HUES48 (cell line): Measurements from ENCODE around the gene COQ4.

Source experiments
- H3K27ac ChIP-seq: one replicate; pipeline ENCODE4 v1.7.0; 2013; ENCODE audit warnings: low read depth, low read length, inconsistent platforms
- H3K27me3 ChIP-seq: 2 replicates; pipeline ENCODE4 v1.6.1; 2013; ENCODE audit warnings: mild to moderate bottlenecking, low read length; ENCODE audit not compliant: control insufficient read depth, insufficient read depth
- H3K36me3 ChIP-seq: 2 replicates; pipeline ENCODE4 v1.6.1; 2013; ENCODE audit warnings: low read length; ENCODE audit not compliant: control insufficient read depth, insufficient read depth
- H3K4me1 ChIP-seq: 2 replicates; pipeline ENCODE4 v1.6.1; 2013; ENCODE audit warnings: mild to moderate bottlenecking, low read length; ENCODE audit not compliant: control insufficient read depth, insufficient read depth
- H3K4me3 ChIP-seq: 2 replicates; pipeline ENCODE4 v1.5.1; 2013; ENCODE audit warnings: mild to moderate bottlenecking, low read depth, low read length
- H3K9ac ChIP-seq: 2 replicates; pipeline ENCODE4 v1.6.1; 2013; ENCODE audit warnings: mild to moderate bottlenecking, low read depth, low read length, moderate library complexity
- H3K9me3 ChIP-seq: 2 replicates; pipeline ENCODE4 v1.6.1; 2013; ENCODE audit warnings: low read length; ENCODE audit not compliant: control insufficient read depth, insufficient read depth

The COQ4 gene

DNA sequence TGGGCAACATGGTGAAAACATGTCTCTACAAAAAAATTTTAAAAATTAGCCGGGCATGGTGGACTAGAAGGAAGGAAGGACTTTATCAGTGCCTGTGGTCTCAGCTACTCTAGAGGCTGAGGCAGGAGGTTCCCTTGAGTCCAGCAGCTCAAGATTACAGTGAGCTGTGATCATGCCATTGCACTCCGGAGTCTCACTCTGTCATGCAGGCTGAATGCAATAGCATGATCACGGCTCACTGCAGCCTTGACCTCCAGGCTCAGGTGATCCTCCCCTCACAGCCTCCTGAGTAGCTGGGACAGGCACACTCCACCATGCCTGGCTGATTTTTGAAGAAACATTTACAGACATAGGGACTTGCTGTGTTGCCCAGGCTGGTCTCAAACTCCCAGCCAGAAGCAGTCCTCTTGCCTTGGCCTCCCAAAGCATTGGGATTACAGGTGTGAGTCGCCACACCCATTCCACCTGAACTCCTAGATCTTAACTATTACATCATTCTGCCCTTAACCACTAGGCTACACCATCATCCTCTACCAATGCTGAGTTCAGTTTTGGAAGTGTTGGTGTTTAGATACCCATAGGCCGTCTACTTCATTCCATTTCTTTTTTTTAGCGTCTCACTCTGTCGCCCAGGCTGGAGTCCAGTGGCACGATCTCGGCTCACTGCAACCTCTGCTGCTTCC, 46.5 kb downstream of the COQ4 start:
- H3K36me3 ChIP-seq: peaks cover 4% of the 10 kb centered on the region; the same call in 1 of the 2 replicates
- peaks cover 16% of the 10 kb centered on the region for H3K4me1 ChIP-seq
- H3K27me3 ChIP-seq: peaks cover 44% of the 10 kb centered on the region
- H3K4me3 ChIP-seq: no peak overlapping the region
- no peaks in the 10 kb centered on the region for H3K9me3 ChIP-seq
- no peak overlapping the region for H3K9ac ChIP-seq
- no peak overlapping the region for H3K27ac ChIP-seq

DNA sequence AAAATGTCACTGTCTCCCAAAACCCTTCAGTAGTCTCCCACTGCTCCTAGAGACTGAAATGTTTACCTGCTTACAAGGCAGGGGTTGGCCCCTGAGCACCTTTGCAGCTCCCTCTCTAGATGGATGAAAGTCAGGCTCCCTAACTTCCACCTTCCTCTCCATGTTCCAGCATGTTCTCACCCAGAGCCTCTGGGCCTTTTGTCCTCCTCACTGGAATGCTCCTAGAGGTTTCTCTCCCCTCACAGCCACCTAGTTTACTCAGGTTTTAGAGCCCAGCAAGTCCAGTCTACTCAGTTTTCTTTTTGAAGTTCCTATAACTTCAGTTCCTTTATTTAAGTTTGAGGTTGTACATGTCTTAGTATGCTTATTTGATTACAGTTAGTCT, 47.7 kb downstream of the COQ4 start:
- Histone ChIP-seq H3K27ac (peak overlapping the region; percentile 78), H3K4me3 (peak overlapping the region; percentile 98), H3K4me1 (peaks cover 9% of the 10 kb centered on the region), H3K27me3 (peaks cover 35% of the 10 kb centered on the region), H3K36me3 (peaks cover 4% of the 10 kb centered on the region; the same call in 1 of the 2 replicates), H3K9me3 (no peaks in the 10 kb centered on the region), H3K9ac (0 out of 2 replicates have a peak overlapping the region, but pooled peaks have one; percentile 46)

DNA sequence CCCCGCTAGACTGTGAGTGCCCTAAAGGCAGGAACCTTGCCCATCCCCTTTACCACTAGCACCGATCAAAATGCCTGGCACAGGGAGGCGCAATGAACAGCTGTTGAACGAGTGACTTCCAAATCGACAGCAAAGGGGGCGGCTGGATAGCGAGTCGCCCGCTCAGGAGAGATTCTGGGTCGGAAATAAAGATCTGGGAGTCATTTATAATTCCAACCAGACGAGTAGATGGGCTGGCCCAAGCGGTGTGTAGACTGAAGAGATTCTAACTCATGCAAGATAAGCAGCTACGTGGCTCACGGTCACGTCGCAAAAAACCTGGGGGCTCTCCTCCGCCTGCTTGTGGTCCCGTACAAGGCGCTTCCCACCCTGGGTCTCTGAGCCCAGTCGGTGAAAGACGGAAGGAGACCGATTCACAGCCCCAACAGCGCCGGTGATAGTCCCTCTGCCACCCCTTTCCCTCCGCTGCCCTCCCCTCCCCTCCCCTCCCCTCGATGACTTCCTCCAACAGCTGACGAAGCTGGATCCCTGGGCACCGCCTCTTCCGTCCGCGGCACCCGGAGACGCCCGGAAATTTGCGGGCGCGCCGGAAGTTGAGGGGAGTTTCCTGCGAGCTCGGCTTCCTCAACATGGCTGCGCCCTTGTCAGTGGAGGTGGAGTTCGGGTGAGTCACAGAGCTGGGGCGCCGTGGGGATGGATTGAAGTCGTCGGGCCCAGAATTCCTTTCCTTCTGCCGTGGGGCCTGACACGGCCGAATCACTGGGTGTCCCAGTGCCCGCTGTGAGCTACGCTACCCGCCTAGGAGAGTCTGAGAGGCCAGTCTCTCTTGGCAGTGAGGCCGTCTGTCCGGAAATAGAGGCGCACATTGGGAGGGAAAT, 48.4 kb downstream of the COQ4 start, which contains the start of gene URM1:
Gene URM1, plus strand, starts transcription at position 623 of the 878 bp plus-strand sequence. Its CDS starts 7 bp downstream, at position 630.
- H3K27me3 ChIP-seq: peaks cover 29% of the 10 kb centered on the region
- peaks cover 4% of the 10 kb centered on the region; the same call in 1 of the 2 replicates for H3K4me1 ChIP-seq
- H3K4me3 ChIP-seq: peak within 1 kb of the TSS; percentile 98
- H3K27ac ChIP-seq: peak within 1 kb of the TSS; percentile 78
- H3K36me3 ChIP-seq: peaks cover 4% of the 10 kb centered on the region; the same call in 1 of the 2 replicates
- H3K9me3 ChIP-seq: no peaks in the 10 kb centered on the region
- H3K9ac ChIP-seq: peak within 1 kb of the TSS; percentile 64

DNA sequence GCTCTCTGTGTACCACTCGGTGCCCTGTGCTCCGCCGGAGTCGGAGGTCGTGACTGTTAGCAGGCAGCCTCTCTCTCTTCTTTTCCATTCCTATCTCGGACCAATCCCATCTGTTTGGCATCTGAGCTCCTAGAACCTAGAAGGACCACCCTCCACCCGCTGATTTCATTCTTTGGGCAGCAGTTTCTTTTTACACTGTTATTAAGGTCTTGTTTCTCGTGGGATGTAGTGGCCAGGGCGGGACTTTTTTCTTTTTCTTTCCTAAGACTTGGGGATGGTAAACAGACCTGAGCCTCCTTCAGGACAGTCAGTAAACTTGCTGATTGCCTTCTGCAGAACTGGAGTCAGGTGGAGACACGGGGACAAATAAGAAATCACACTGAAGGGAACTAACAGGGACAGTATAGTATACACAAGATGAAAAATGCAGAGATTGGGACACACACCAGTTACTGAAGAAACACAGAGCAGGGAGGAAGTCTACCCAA, 49.0 kb downstream of the COQ4 start:
- no peaks in the 10 kb centered on the region for H3K9me3 ChIP-seq
- H3K4me3 ChIP-seq: peak overlapping the region; percentile 98
- H3K27me3 ChIP-seq: peaks cover 24% of the 10 kb centered on the region
- H3K4me1 ChIP-seq: peaks cover 4% of the 10 kb centered on the region; the same call in 1 of the 2 replicates
- H3K36me3 ChIP-seq: peaks cover 4% of the 10 kb centered on the region; the same call in 1 of the 2 replicates
- H3K9ac ChIP-seq: peak overlapping the region; percentile 64
- H3K27ac ChIP-seq: peak overlapping the region; percentile 71

DNA sequence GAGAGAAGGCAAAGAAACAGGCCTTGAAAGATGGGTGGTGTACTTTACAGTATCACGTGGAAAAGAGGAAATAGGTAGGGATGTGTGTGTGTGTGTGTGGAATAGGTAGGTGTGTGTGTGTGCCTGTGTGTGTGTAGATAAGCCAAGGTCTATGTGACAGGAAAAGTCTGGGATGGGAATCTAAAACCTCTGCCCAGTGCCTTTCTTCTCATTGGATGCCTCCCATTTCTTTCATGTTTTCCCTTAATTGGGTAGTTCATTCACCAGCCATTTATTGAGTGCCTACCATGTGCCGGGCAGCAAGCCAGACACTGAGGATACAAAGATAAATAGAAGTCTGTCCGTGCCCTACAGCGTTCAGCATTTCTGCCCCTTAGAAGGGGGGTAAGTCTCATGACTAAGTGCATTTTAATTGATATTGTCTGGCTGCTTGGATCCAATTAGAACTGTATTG, 49.6 kb downstream of the COQ4 start:
- H3K27me3 ChIP-seq: peaks cover 18% of the 10 kb centered on the region
- peaks cover 4% of the 10 kb centered on the region; the same call in 1 of the 2 replicates for H3K4me1 ChIP-seq
- H3K9ac ChIP-seq: no peak overlapping the region
- no peaks in the 10 kb centered on the region for H3K9me3 ChIP-seq
- peaks cover 4% of the 10 kb centered on the region; the same call in 1 of the 2 replicates for H3K36me3 ChIP-seq
- H3K27ac ChIP-seq: no peak overlapping the region
- H3K4me3 ChIP-seq: peak overlapping the region; percentile 98

DNA sequence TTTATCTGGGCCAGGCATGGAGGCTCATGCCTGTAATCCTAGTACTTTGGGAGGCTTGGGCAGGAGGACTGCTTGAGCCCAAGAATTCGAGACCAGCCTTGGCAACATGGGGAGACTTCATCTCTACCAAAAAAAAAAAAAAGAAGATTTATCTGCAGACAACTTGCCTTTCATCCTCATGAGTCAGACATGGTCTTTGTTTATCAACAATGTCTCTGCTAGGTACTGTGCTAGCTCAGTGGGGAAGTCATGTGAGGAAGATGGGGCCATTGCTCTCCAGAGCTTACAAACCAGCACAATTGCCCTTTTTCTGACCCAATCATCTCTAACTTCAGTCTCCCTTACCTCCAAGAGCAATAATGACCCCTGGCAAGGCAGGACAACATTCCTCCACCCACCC, 50.1 kb downstream of the COQ4 start:
- Histone ChIP-seq H3K27ac (no peak overlapping the region), H3K4me1 (peaks cover 4% of the 10 kb centered on the region; the same call in 1 of the 2 replicates), H3K9me3 (no peaks in the 10 kb centered on the region), H3K27me3 (peaks cover 12% of the 10 kb centered on the region), H3K36me3 (peaks cover 6% of the 10 kb centered on the region; the same call in 1 of the 2 replicates), H3K4me3 (no peak overlapping the region), H3K9ac (no peak overlapping the region)

DNA sequence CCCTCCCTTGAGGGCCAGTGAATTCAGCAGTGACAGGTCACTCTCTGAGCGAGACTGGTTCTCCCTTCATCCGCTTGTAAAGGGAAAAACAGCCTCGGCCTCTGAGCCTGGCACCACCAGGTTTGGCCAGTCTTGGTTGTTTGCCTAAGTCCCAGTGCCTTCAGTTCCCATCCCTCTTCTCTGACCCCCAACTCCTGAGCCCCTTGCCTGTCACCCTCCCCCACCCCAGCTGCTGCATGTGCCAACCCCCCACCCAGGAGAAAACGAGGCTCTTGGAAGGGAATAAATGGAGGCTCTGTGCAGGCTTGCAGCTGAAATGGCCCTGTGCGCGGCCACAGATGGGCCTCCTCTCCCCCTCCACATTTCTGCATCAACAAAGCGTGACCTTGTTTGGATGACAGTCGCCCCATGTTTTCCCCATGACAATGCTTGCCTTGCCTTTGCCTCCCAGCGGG, 51.6 kb downstream of the COQ4 start:
- H3K36me3 ChIP-seq: peaks cover 9% of the 10 kb centered on the region
- H3K27ac ChIP-seq: no peak overlapping the region
- H3K9ac ChIP-seq: no peak overlapping the region
- no peaks in the 10 kb centered on the region for H3K9me3 ChIP-seq
- no peak overlapping the region for H3K4me3 ChIP-seq
- H3K4me1 ChIP-seq: peaks cover 4% of the 10 kb centered on the region; the same call in 1 of the 2 replicates
- H3K27me3 ChIP-seq: peaks cover 3% of the 10 kb centered on the region

DNA sequence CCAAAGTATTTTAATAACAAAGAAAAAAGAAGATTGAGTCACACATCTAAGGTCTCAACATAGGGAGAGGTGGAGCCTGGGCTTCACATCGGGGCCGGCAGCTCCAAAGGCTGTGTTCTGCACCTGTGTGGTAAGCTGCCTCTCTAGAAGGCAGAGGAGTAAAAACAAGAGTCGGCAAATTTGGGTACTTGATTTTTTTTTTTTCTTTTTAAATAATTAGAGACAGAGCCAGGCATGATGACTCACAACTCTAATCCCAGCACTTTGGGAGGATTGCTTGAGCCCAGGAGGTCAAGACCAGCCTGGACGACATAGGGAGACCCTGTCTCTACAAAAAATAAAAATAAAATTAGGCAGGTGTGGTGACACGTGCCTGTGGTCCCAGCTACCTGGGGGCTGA, 53.2 kb downstream of the COQ4 start:
- H3K36me3 ChIP-seq: peaks cover 9% of the 10 kb centered on the region
- no peak overlapping the region for H3K27ac ChIP-seq
- H3K9ac ChIP-seq: no peak overlapping the region

DNA sequence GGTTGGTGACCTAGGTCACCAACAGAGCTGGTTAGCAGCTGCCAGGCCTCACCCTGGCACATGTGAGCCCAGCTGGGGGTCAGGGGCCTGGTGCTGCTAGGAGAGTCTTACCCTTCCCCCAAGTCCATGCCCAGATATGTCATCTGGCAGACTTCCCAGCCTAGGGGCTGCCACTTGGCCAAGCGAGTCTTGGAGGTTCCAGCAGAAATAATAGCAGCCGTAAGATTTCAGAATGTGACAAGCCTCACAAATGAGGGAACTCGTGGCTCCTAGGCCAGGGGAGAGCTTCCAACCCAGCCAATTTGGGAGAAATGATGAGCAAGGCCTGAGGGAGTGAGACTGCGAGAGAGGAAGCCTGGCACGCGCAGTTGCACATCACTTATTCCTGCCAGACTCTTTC, 59.6 kb downstream of the COQ4 start:
- Histone ChIP-seq H3K36me3 (peaks cover 14% of the 10 kb centered on the region), H3K4me1 (peaks cover 41% of the 10 kb centered on the region), H3K27ac (peak overlapping the region; percentile 70), H3K9me3 (no peaks in the 10 kb centered on the region), H3K9ac (no peak overlapping the region), H3K27me3 (peaks cover 55% of the 10 kb centered on the region), H3K4me3 (peak overlapping the region; percentile 42)

More for the DNA sequence above, 53.2 kb downstream of the COQ4 start:
- Histone ChIP-seq H3K4me1 (peaks cover 4% of the 10 kb centered on the region; the same call in 1 of the 2 replicates), H3K27me3 (no peaks in the 10 kb centered on the region), H3K9me3 (no peaks in the 10 kb centered on the region), H3K4me3 (no peak overlapping the region)

DNA sequence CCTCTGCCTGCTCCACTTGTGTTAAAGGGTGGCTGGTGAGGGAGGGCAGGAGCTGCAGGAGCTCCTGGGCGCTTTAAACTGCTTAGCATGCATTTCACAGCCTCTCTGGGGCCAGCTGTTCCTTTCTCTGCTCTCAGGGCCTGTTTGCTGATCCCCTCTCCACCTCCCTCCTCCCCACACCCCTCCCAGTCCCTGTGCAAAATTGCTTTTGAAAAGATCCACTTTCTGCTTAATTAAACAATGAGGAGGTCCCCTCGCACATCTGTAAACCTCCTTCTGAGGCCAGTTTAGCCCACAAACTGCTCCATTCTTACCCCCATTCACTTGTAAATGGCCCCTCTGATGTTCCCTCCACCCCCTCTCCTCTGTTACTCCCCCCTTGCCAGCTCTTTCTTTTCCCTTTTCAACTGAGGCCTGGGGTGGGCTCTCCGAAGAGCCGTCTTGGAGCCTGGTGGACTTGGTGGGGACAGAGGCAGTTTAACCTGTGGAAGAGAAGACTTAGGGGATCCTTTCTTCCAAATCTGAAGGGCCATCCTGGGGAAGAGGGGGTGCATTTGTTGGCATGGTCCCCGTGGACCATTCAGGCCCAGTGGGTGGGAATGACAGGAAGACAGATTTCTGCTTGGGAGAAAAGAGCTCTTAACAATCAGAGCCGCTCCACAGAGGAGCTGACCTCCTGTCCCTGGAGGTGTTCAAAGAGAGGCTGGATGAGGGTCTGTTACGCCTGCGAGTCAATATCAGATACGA, 60.5 kb downstream of the COQ4 start:
- no peak overlapping the region for H3K9ac ChIP-seq
- no peaks in the 10 kb centered on the region for H3K9me3 ChIP-seq
- H3K27ac ChIP-seq: peak overlapping the region; percentile 70
- peaks cover 18% of the 10 kb centered on the region for H3K36me3 ChIP-seq
- peak overlapping the region; percentile 42 for H3K4me3 ChIP-seq
- H3K4me1 ChIP-seq: peaks cover 41% of the 10 kb centered on the region
- peaks cover 63% of the 10 kb centered on the region for H3K27me3 ChIP-seq
